ENCODE data around the gene ING5.

GRCh38 chr2:241660593-241661213, 41.1 kb upstream of the ING5 start:
- TF ChIP-seq POLR2A (IDR thresholded peaks at IDR 0.05; ENCODE audit: low read depth, low read length): no peak
- TF ChIP-seq TAF1 (IDR thresholded peaks at IDR 0.05; ENCODE audit: borderline replicate concordance, low read depth, low read length): no peak
- 0 out of 2 replicates have a peak, but pooled peaks have one; percentile 19 for TF ChIP-seq POLR2AphosphoS5 (IDR thresholded peaks at IDR 0.05; ENCODE audit: low read depth, low read length)
